Stimulated activated CD8-positive, alpha-beta memory T cell treated with anti-CD3 and anti-CD28 coated beads, Interleukin-12 subunit alpha, Interleukin-12 subunit beta, amount 100 ng/mL, for 1 hour (primary cell): ENCODE results near the gene IRX1.

ENCODE experiments used
- DNase-seq: peaks from one replicate; pipeline ENCODE4 v3.0.0-alpha.2; 2020; ENCODE audit warnings: low read depth

Gene IRX1

GRCh38 chr5:3600106-3601060 lies 4.8 kb downstream of the IRX1 start:
- DNase-seq, result no peak

GRCh38 chr5:3601061-3601710 lies 5.6 kb downstream of the IRX1 start:
- no peak for DNase-seq

GRCh38 chr5:3601911-3602782 lies 6.5 kb downstream of the IRX1 start:
- DNase-seq, result no peak

GRCh38 chr5:3602785-3603502 lies 7.3 kb downstream of the IRX1 start:
- DNase-seq, result no peak

GRCh38 chr5:3604501-3604900 lies 8.9 kb downstream of the IRX1 start:
- DNase-seq, result no peak

GRCh38 chr5:3605298-3606010 lies 9.8 kb downstream of the IRX1 start:
- DNase-seq, result no peak

GRCh38 chr5:3606121-3606831 lies 10.6 kb downstream of the IRX1 start:
- DNase-seq, result no peak

GRCh38 chr5:3607541-3608181 lies 12.0 kb downstream of the IRX1 start:
- no peak for DNase-seq

- DNase-seq, result no peak
Measured at GRCh38 chr5:3609120-3609681, 13.6 kb downstream of the IRX1 start.

GRCh38 chr5:3612591-3613042 lies 17.0 kb downstream of the IRX1 start:
- DNase-seq, result no peak

GRCh38 chr5:3613726-3614125 lies 18.1 kb downstream of the IRX1 start:
- DNase-seq, result no peak

GRCh38 chr5:3615217-3615616 lies 19.6 kb downstream of the IRX1 start:
- DNase-seq, result no peak

- no peak for DNase-seq
Measured at GRCh38 chr5:3615829-3616228, 20.2 kb downstream of the IRX1 start.

- DNase-seq, result no peak
Measured at GRCh38 chr5:3619579-3619978, 23.9 kb downstream of the IRX1 start.

GRCh38 chr5:3622961-3623360 lies 27.3 kb downstream of the IRX1 start:
- DNase-seq, result no peak

- no peak for DNase-seq
Measured at GRCh38 chr5:3625626-3626025, 30.0 kb downstream of the IRX1 start.

- DNase-seq, result no peak
Measured at GRCh38 chr5:3634061-3634460, 38.4 kb downstream of the IRX1 start.

GRCh38 chr5:3639175-3639574 lies 43.5 kb downstream of the IRX1 start:
- DNase-seq, result no peak

- DNase-seq, result no peak
Measured at GRCh38 chr5:3642231-3642630, 46.6 kb downstream of the IRX1 start.
